AG04450 (cell line): ENCODE results near the gene UFC1. TPM values are rescaled to one million over a fixed set of nuclear protein-coding genes. Genes with fewer than 3 reads are reported as not detected.

Source experiments
- CTCF ChIA-PET: fragments of 300-600, 350-600 bp; formaldehyde crosslinking; extraction: SDS; loops from one replicate; lab custom pipeline; 2022; ENCODE audit warnings: antibody characterized with exemption, inconsistent platforms; lab: Charles Lee
- POLR2A ChIA-PET: fragments of 350-600 bp; formaldehyde crosslinking; extraction: SDS; loops from one replicate; lab custom pipeline; 2021; ENCODE audit warnings: antibody characterized with exemption, inconsistent platforms; lab: Yijun Ruan, JAX
- DNase-seq: peaks from one replicate; pipeline ENCODE4 v3.0.0-alpha.2; 2011; ENCODE audit warnings: low read depth, low spot score
- H3K27ac ChIP-seq: one replicate; pipeline ENCODE4 v1.5.1; 2012; ENCODE audit warnings: low read depth, low read length, control low read depth
- H3K27me3 ChIP-seq: one replicate; pipeline ENCODE4 v1.6.0; 2012; ENCODE audit warnings: low read length; ENCODE audit not compliant: control insufficient read depth, insufficient read depth
- H3K4me3 ChIP-seq: 2 replicates; pipeline ENCODE4 v1.5.1; 2011; ENCODE audit warnings: mild to moderate bottlenecking, low read depth, low read length, control low read depth
- H3K9me3 ChIP-seq: 2 replicates; pipeline ENCODE4 v1.5.1; 2012; ENCODE audit warnings: low read length; ENCODE audit not compliant: control insufficient read depth, insufficient read depth
- CTCF ChIP-seq: IDR thresholded peaks from 2 replicates; pipeline ENCODE4 v1.5.1; 2011; ENCODE audit warnings: low read depth, low read length, control low read depth, inconsistent platforms
- polyA plus RNA-seq: library from polyadenylated mRNA; depleted of rRNA; stranded (reverse); fragments of >200 nt; gene quantifications from 2 replicates; pipeline ENCODE4 v1.2.3, GENCODE V29; 2011

Gene UFC1
- polyA plus RNA-seq, 1 experiment: 146 TPM

- no peak for DNase-seq
- CTCF ChIA-PET: interaction anchor here (2.0 kb wide), 1 partner anchor 40 kb away, joined by 7 read pairs; the partner anchor contains the start of gene TOMM40L
Measured at GRCh38 chr1:161185732-161186311, 32.0 kb downstream of the UFC1 start.

GRCh38 chr1:161187311-161187710, 33.5 kb downstream of the UFC1 start:
- Histone ChIP-seq H3K9me3 (no peaks in the 10 kb centered on the region), H3K27ac (no peak overlapping the region), H3K4me3 (no peak overlapping the region), H3K27me3 (no peaks in the 10 kb centered on the region)
- no peak for DNase-seq
- CTCF ChIA-PET: interaction anchor here (2.0 kb wide), 1 partner anchor 38 kb away, joined by 7 read pairs; the partner anchor contains the start of gene TOMM40L
- no peak for TF ChIP-seq CTCF
- POLR2A ChIA-PET: no interaction called here

More at GRCh38 chr1:161185732-161186311, 32.0 kb downstream of the UFC1 start:
- H3K27ac ChIP-seq: no peak overlapping the region
- H3K27me3 ChIP-seq: no peaks in the 10 kb centered on the region
- H3K4me3 ChIP-seq: no peak overlapping the region
- no peaks in the 10 kb centered on the region for H3K9me3 ChIP-seq
- POLR2A ChIA-PET: interaction anchor here (0.6 kb wide), 1 partner anchor 128 kb away, joined by 5 read pairs; the partner anchor contains the start of gene SDHC
- no peak for TF ChIP-seq CTCF

- no peak overlapping the region for H3K4me3 ChIP-seq
- no peak for DNase-seq
- H3K27me3 ChIP-seq: no peaks in the 10 kb centered on the region
- H3K27ac ChIP-seq: no peak overlapping the region
- H3K9me3 ChIP-seq: no peaks in the 10 kb centered on the region
- no peak for TF ChIP-seq CTCF
- POLR2A ChIA-PET: no interaction called here
- CTCF ChIA-PET: interaction anchor here (2.1 kb wide), 1 partner anchor 37 kb away, joined by 5 read pairs; the partner anchor contains the start of gene TOMM40L
Measured at GRCh38 chr1:161188381-161188780, 34.6 kb downstream of the UFC1 start.

GRCh38 chr1:161189036-161189435, 35.3 kb downstream of the UFC1 start:
- ChIA-PET POLR2A (no interaction called here), CTCF (interaction anchor here (1.6 to 2.1 kb wide), 2 partner anchors 37 to 200 kb away, joined by 3 to 5 read pairs; partner anchors contain the start of gene TOMM40L)
- no peak for TF ChIP-seq CTCF
- no peaks in the 10 kb centered on the region for H3K27me3 ChIP-seq
- no peak overlapping the region for H3K27ac ChIP-seq
- H3K9me3 ChIP-seq: no peaks in the 10 kb centered on the region
- DNase-seq: no peak
- H3K4me3 ChIP-seq: no peak overlapping the region

GRCh38 chr1:161190962-161191521, 37.3 kb downstream of the UFC1 start:
- H3K27ac ChIP-seq: no peak overlapping the region
- ChIA-PET POLR2A (interaction anchor here (0.6 kb wide), 1 partner anchor 197 kb away, joined by 4 read pairs; no protein-coding TSS in a partner anchor), CTCF (interaction anchor here (1.1 to 5.6 kb wide), 17 partner anchors 10 to 198 kb away, joined by 3 to 92 read pairs (median 15); partner anchors contain the start of genes B4GALT3, NDUFS2, PPOX and SDHC)
- no peak for DNase-seq
- no peak overlapping the region for H3K4me3 ChIP-seq
- H3K9me3 ChIP-seq: no peaks in the 10 kb centered on the region
- no peak for TF ChIP-seq CTCF
- H3K27me3 ChIP-seq: no peaks in the 10 kb centered on the region
